ENCODE results near the gene EWSR1.
A peak's percentile ranks its signal among the peaks of the same experiment; 100 is the strongest.

DNA sequence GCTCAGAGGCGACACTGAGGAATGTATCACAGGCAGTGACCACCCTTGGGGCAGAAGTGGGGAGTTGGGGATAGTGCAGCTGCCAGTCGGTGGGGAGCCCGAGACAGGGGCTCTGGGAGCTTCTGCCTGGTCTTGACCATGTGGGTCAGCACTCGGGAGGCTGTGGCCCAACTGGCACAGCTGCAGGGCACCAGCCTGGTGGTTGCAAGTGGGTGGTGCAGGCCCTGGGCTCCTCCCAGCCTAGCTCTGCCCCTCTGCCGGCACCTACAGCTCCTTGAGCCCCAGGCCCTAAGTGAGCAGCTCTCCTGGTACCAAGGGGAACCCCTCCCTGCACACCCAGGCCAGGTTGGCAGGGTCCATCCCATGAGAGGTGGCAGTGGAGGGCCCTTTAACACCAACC, 60.0 kb downstream of the EWSR1 start:
- TF ChIP-seq POLR2AphosphoS5 (IDR thresholded peaks at IDR 0.05; ENCODE audit: insufficient read depth, low read depth, low read length) = no peak
- no peak for TF ChIP-seq EZH2 (IDR thresholded peaks at IDR 0.05; ENCODE audit: borderline replicate concordance, low read depth, low read length, severe bottlenecking)
- no peak for TF ChIP-seq POLR2A (IDR thresholded peaks at IDR 0.05; ENCODE audit: low read depth, low read length)
- peak in 1 of 2 donors; percentile 5 for TF ChIP-seq CTCF (IDR thresholded peaks at IDR 0.05; ENCODE audit: extremely low read depth in 1 of 2, insufficient read depth in 1 of 2, low read depth in 1 of 2, low read length in 2 of 2)
- TF ChIP-seq, protein P1, sequence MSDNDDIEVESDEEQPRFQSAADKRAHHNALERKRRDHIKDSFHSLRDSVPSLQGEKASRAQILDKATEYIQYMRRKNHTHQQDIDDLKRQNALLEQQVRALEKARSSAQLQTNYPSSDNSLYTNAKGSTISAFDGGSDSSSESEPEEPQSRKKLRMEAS (IDR thresholded peaks at IDR 0.05; ENCODE audit: insufficient read depth, insufficient read length) = no peak
- TF ChIP-seq FOS (IDR thresholded peaks at IDR 0.05; ENCODE audit: borderline replicate concordance, insufficient read depth, low read length) = no peak
- TF ChIP-seq JUN (IDR thresholded peaks at IDR 0.05; ENCODE audit: borderline replicate concordance, insufficient read depth, insufficient read length, low read depth) = no peak
- no peak for TF ChIP-seq GATA2 (IDR thresholded peaks at IDR 0.05; ENCODE audit: insufficient read depth, insufficient read length, low read depth, low read length)

Data from endothelial cell of umbilical vein (primary cell).